Calu3 (cell line): ENCODE data around the gene OCEL1. TPM values are rescaled to one million over a fixed set of nuclear protein-coding genes. Genes with fewer than 3 reads are reported as not detected.

Experiments
- BruUV-seq: library from RNA; stranded (reverse); fragments of 400-500 nt; replicated peaks from 2 replicates; lab custom pipeline; 2021; lab: Mats Ljungman, UMichigan
- CTCF ChIA-PET: fragments of 300-600 bp; sonication (Branson Sonifier 250); formaldehyde crosslinking; loops from one replicate; lab custom pipeline; 2022; ENCODE audit warnings: antibody characterized with exemption; lab: Charles Lee
- DNase-seq: peaks from one replicate; pipeline ENCODE4 v3.0.0; 2022
- H3K27ac Mint-ChIP-seq: one replicate; pipeline ENCODE4 v1.8.0; 2022; ENCODE audit warnings: mixed read lengths; ENCODE audit not compliant: unreplicated experiment
- H3K27me3 Mint-ChIP-seq: one replicate; pipeline ENCODE4 v1.8.0; 2022; ENCODE audit warnings: mixed read lengths; ENCODE audit not compliant: unreplicated experiment
- H3K36me3 Mint-ChIP-seq: one replicate; pipeline ENCODE4 v1.8.0; 2022; ENCODE audit warnings: mild to moderate bottlenecking, moderate library complexity, mixed read lengths; ENCODE audit not compliant: insufficient read depth, unreplicated experiment
- H3K4me1 Mint-ChIP-seq: one replicate; pipeline ENCODE4 v1.8.0; 2022; ENCODE audit warnings: mild to moderate bottlenecking, low read depth, mixed read lengths; ENCODE audit not compliant: unreplicated experiment
- H3K4me3 Mint-ChIP-seq: one replicate; pipeline ENCODE4 v1.8.0; 2022; ENCODE audit warnings: mild to moderate bottlenecking, low read depth, moderate library complexity, mixed read lengths; ENCODE audit not compliant: unreplicated experiment
- H3K9me3 Mint-ChIP-seq: one replicate; pipeline ENCODE4 v1.8.0; 2022; ENCODE audit warnings: low read depth, mixed read lengths; ENCODE audit not compliant: unreplicated experiment
- intact Hi-C: fragments of 100-400 bp; cut with micrococcal nuclease; formaldehyde crosslinking; loops from one replicate; pipeline ENCODE4 v1.10.0; 2022; ENCODE audit not compliant: unreplicated experiment
- total RNA-seq: library from RNA; stranded (reverse); gene quantifications from 2 replicates; pipeline ENCODE4 v1.2.3, GENCODE V29; 2022
- TF ChIP-seq, protein P1 (sequence below): fragments of 200-600 bp; IDR thresholded peaks from one replicate; pipeline ENCODE4 v1.8.0; 2022; ENCODE audit warnings: antibody characterized with exemption; ENCODE audit not compliant: unreplicated experiment

OCEL1 gene
- total RNA-seq, 1 experiment from 2014 or later: 12.2 TPM

DNA sequence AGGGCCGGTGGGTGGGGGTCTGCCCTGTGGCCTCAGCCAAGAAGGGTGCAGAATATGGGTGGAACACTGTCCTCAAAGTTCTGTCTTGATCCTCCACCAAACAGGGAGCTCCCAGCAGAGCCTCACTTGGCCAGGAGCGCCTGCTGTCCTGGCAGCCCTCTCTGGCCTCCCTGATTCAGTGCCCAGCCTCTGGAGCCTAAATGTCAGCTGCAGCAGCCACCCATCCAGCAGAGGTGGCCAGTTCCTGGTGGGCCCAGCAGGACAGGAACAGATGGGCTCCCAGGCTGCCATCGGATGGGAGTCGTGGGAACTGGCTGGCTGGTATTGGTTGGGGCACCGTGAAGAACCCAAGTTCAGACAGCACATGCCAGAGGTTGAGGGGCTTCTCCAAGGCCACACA, 12.7 kb upstream of the OCEL1 start:
- intact Hi-C loops: no loop called here
- no peak for DNase-seq
- CTCF ChIA-PET: no interaction called here
- TF ChIP-seq, protein P1, sequence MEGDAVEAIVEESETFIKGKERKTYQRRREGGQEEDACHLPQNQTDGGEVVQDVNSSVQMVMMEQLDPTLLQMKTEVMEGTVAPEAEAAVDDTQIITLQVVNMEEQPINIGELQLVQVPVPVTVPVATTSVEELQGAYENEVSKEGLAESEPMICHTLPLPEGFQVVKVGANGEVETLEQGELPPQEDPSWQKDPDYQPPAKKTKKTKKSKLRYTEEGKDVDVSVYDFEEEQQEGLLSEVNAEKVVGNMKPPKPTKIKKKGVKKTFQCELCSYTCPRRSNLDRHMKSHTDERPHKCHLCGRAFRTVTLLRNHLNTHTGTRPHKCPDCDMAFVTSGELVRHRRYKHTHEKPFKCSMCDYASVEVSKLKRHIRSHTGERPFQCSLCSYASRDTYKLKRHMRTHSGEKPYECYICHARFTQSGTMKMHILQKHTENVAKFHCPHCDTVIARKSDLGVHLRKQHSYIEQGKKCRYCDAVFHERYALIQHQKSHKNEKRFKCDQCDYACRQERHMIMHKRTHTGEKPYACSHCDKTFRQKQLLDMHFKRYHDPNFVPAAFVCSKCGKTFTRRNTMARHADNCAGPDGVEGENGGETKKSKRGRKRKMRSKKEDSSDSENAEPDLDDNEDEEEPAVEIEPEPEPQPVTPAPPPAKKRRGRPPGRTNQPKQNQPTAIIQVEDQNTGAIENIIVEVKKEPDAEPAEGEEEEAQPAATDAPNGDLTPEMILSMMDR: no peak
- Mint-ChIP-seq H3K27me3 (no peaks in the 10 kb centered on the region), H3K36me3 (peaks cover 47% of the 10 kb centered on the region), H3K9me3 (no peaks in the 10 kb centered on the region), H3K4me1 (no peaks in the 10 kb centered on the region), H3K27ac (no peak overlapping the region), H3K4me3 (no peak overlapping the region)
- BruUV-seq: no TSS peak

DNA sequence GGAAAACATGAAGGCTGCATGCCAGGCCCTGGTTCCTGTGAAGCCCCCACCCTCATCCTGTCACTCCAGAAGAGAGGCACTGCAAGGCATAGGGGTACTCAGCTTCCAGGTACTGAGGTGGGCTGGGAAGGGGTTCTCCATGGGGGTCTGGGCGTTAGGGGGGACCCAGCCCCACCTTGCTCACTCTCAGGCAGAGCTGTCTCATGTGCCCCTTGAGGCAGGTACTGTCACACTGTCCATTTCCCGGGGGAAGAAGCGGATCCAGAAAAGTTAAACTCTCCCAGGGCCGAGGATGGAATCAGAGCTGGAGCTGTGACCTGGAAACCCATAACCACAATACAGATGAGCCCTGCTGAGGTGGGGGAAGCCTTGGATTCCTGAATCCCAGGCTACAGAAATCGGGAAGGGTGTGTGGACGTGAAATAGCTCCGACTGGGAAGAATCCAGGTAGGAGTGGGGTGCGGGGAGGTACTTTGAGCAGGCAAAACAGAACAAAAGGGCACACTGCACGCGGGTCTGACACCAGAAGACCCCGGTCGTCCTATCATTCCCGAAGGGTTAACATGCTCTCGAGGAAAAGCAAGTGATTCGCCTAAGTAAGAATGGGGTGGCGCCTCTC, 11.4 kb upstream of the OCEL1 start:
- Mint-ChIP-seq H3K9me3 (no peaks in the 10 kb centered on the region), H3K36me3 (peaks cover 41% of the 10 kb centered on the region), H3K27me3 (no peaks in the 10 kb centered on the region), H3K4me3 (peak overlapping the region; percentile 74), H3K27ac (peak overlapping the region; percentile 73), H3K4me1 (no peaks in the 10 kb centered on the region)
- TSS peak; percentile 93 for BruUV-seq
- no peak for DNase-seq
- CTCF ChIA-PET: interaction anchor here (1.1 kb wide), 1 partner anchor 11 kb away, joined by 5 read pairs; the partner anchor contains the start of gene OCEL1
- intact Hi-C loops: no loop called here
- TF ChIP-seq, protein P1: no peak

DNA sequence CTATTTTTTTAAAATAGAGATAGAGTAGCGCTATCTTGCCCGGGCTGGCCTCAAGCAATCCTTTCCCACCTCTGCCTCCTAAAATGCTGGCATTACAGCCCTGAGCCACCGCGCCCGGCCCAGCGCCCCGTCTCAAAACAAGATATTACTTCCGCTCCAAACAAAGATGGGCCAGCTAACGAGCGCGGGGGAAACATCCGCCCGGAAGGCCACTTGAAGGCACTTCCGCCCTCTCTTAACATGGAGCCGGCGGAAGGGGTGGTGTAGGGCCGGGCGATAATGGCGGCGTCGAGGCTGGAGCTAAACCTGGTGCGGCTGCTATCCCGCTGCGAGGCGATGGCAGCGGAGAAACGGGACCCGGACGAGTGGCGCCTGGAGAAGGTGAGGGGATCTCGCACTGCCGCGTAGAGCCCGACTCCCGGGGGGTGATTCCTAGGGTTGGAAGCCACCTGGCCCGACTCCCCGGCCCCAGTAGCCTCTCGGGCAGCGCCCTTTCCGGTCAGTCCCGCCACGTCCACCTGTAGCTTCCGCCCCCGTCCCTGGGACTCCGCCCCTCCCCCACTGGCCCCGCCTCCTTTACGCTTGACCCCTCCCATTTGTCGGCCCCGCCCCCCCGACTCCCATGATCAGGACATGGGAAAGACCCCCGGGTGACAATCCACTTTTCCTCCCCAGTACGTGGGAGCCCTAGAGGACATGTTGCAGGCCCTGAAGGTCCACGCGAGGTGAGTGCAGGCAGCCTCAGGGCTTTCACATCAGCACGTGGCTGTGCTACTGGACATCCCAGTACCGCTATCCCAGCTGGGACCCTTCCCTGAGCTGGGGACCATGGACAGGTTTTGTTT, 10.7 kb upstream of the OCEL1 start, which contains the start of gene USE1:
Gene USE1 (plus strand): TSS at position 231 of the 845 bp plus-strand sequence. CDS start 49 bp downstream, at position 280.
- TF ChIP-seq, protein P1: no peak
- BruUV-seq: no TSS peak
- peak; percentile 76 for DNase-seq
- Mint-ChIP-seq H3K27ac (peak within 1 kb of the TSS; percentile 73), H3K36me3 (peaks cover 35% of the 10 kb centered on the region), H3K9me3 (no peaks in the 10 kb centered on the region), H3K27me3 (no peaks in the 10 kb centered on the region), H3K4me1 (no peaks in the 10 kb centered on the region), H3K4me3 (peak within 1 kb of the TSS; percentile 74)
- intact Hi-C loops: no loop called here
- CTCF ChIA-PET: interaction anchor here (0.6 to 1.1 kb wide), 3 partner anchors 11 to 75 kb away, joined by 3 to 5 read pairs (median 3); partner anchors contain the start of gene OCEL1

DNA sequence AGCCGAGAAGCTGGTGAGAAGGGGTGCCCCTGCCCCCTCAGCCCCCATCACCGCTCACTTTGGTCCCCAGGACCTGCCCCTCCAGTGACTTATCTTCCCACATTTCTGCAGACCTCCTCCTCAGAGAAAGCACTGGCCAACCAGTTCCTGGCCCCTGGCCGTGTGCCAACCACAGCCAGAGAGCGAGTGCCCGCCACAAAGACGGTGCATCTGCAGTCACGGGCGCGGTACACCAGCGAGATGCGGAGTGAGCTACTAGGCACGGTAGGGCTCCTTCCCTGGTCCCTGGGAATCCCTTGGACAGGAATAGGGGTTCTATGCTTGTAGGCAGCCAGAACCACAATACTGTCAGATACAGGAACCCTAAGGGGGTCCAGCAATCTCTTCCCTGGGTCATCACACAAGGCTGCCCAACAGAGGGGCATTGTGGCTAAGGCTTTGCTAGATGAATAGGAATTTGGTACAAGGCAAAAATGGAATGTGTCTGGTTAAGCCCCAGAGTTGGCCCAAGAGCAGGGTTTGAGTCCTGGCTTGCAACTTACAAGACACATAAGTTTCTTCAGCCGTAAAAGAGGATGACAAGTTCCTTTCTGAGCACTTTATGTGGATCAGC, 9.9 kb upstream of the OCEL1 start:
- peaks cover 33% of the 10 kb centered on the region for H3K36me3 Mint-ChIP-seq
- no peaks in the 10 kb centered on the region for H3K9me3 Mint-ChIP-seq
- H3K27me3 Mint-ChIP-seq: no peaks in the 10 kb centered on the region
- H3K27ac Mint-ChIP-seq: no peak overlapping the region
- CTCF ChIA-PET: interaction anchor here (0.6 kb wide), 1 partner anchor 75 kb away, joined by 3 read pairs; no protein-coding TSS in a partner anchor
- intact Hi-C loops: no loop called here
- TF ChIP-seq, protein P1: no peak
- H3K4me3 Mint-ChIP-seq: peak overlapping the region; percentile 74
- BruUV-seq: TSS peak; percentile 73
- H3K4me1 Mint-ChIP-seq: no peaks in the 10 kb centered on the region
- no peak for DNase-seq
